Measurements from ENCODE around the gene LRRN3. TPM values are rescaled to one million over a fixed set of nuclear protein-coding genes. Genes with fewer than 3 reads are reported as not detected.

The LRRN3 gene
- total and polyA plus RNA-seq, 10 of the 15 experiments (the other 5 are each of a cell fraction or from before 2014, with no cell fraction given): 0.02 to 0.24 (median 0.11) TPM; not detected in 3

DNA sequence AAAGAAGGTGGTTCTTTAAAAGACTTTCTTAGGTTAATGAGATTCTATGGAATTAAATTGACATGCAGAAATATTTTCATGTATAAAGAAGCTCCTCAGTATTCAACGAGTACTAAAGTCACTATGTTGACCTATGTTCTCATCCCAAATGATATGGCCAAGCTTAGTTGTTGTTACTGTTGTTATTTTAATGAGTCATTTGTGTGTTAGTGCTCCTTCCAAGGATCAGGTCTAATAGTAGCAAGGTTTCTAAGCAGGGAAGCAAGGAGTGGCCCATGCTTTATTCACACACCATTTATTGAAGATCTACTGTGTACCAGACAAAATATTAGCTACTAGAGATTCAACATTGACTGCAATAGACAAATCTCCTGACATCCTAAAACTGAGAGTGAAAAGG is 41.9 kb downstream of the LRRN3 start:
- ChIA-PET RAD21 (ENCODE audit: unreplicated experiment) (interaction anchor here (2.1 kb wide), 1 partner anchor 40 kb away, joined by 6 read pairs; no protein-coding TSS in a partner anchor), POLR2A (no interaction called here), CTCF (interaction anchor here (0.9 to 1.3 kb wide), 2 partner anchors 15 to 189 kb away, joined by 3 read pairs; no protein-coding TSS in a partner anchor), SMC1A (ENCODE audit: uncharacterized antibody, unreplicated experiment) (interaction anchor here (1.0 to 2.1 kb wide), 5 partner anchors 7 to 103 kb away, joined by 3 to 7 read pairs (median 5); no protein-coding TSS in a partner anchor)
- Histone ChIP-seq H3K27ac (ENCODE audit: control insufficient read depth, insufficient read depth) (no peak overlapping the region), H3K9ac (ENCODE audit: control insufficient read depth, insufficient read depth, low read length) (no peak overlapping the region), H4K20me1 (ENCODE audit: control insufficient read depth, insufficient read depth) (no peaks in the 10 kb centered on the region), H3K79me2 (ENCODE audit: control insufficient read depth, insufficient read depth, low read length) (no peaks in the 10 kb centered on the region), H3K4me3 (no peak overlapping the region), H2AFZ (ENCODE audit: control insufficient read depth, low read depth, low read length) (no peak overlapping the region), H3K36me3 (ENCODE audit: control insufficient read depth in 2 of 2, insufficient read depth in 2 of 2, low read length in 1 of 2) (no peaks in the 10 kb centered on the region), H3K27me3 (replicated peaks in 1 of 2; ENCODE audit: control insufficient read depth in 2 of 2, insufficient read depth in 2 of 2, low read length in 1 of 2) (no peaks in the 10 kb centered on the region), H3K9me3 (replicated peaks; ENCODE audit: control insufficient read depth, insufficient read depth, low read length) (no peaks in the 10 kb centered on the region), H3K4me2 (ENCODE audit: control insufficient read depth, insufficient read depth) (no peak overlapping the region), H3K4me1 (ENCODE audit: control insufficient read depth, insufficient read depth, low read length) (peaks cover 2% of the 10 kb centered on the region; the same call in 1 of the 2 replicates)
- WGBS (ENCODE audit: insufficient coverage, insufficient replicate concordance, low lambda C conversion rate, missing lambda C conversion rate): 93% methylated on average over 1 of the region's 1 CpG
- intact Hi-C loops (cut with micrococcal nuclease; ENCODE audit: unreplicated experiment) (no loop called here), in situ Hi-C loops (cut with MboI) (no loop called here)
- no peak for FAIRE-seq
- ATAC-seq: no peak
- BruUV-seq (replicated peaks): no TSS peak
- DNase-seq (ENCODE audit: low read depth, low spot score): no peak
- TF ChIP-seq CBX5 (IDR thresholded peaks at IDR 0.05; ENCODE audit: low read depth) (no peak), POLR2AphosphoS5 (IDR thresholded peaks at IDR 0.05; ENCODE audit: low read length) (no peak), SRF (IDR thresholded peaks at IDR 0.05; ENCODE audit: low read depth in 2 of 2, low read length in 2 of 2) (no peak), FOXK2 (IDR thresholded peaks at IDR 0.05) (no peak), EP300 (IDR thresholded peaks at IDR 0.05; ENCODE audit: borderline replicate concordance in 1 of 2, control insufficient read depth in 1 of 2, low read depth in 2 of 2, low read length in 2 of 2) (no peak), CHD1 (IDR thresholded peaks at IDR 0.05; ENCODE audit: low read depth, low read length) (no peak), ATF7 (IDR thresholded peaks at IDR 0.05; ENCODE audit: low read depth) (no peak), IKZF2 (IDR thresholded peaks at IDR 0.05) (no peak), CREB1 (IDR thresholded peaks at IDR 0.05; ENCODE audit: low read depth) (no peak), JUND (IDR thresholded peaks at IDR 0.05; ENCODE audit: low read depth, low read length) (no peak), YY1 (IDR thresholded peaks at IDR 0.05; ENCODE audit: low read depth, low read length) (no peak)
- TF ChIP-seq, protein P1, sequence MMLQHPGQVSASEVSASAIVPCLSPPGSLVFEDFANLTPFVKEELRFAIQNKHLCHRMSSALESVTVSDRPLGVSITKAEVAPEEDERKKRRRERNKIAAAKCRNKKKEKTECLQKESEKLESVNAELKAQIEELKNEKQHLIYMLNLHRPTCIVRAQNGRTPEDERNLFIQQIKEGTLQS (IDR thresholded peaks at IDR 0.05; ENCODE audit: borderline replicate concordance, extremely low read depth, low read depth, low read length): no peak

Data from GM12878 (cell line).